Ishikawa (cell line): ENCODE measurements around the gene TSPAN14.
A peak's percentile ranks its signal among the peaks of the same experiment; 100 is the strongest.

Experiments used
- CEBPB ChIP-seq: IDR thresholded peaks from 2 replicates; pipeline ENCODE4 v1.6.1; 2012
- CREB1 ChIP-seq: IDR thresholded peaks from 2 replicates; pipeline ENCODE4 v1.6.1; 2012; ENCODE audit warnings: low read depth
- EGR1 ChIP-seq: IDR thresholded peaks from 2 replicates; pipeline ENCODE4 v1.6.1; 2012
- EP300 ChIP-seq: IDR thresholded peaks from 2 replicates; pipeline ENCODE4 v1.6.1; 2012; ENCODE audit warnings: borderline replicate concordance
- FOXM1 ChIP-seq: IDR thresholded peaks from 2 replicates; pipeline ENCODE4 v1.6.1; 2012; ENCODE audit warnings: low read depth, borderline replicate concordance
- NFIC ChIP-seq: IDR thresholded peaks from 2 replicates; pipeline ENCODE4 v1.6.1; 2012
- RAD21 ChIP-seq: IDR thresholded peaks from 2 replicates; pipeline ENCODE4 v1.6.1; 2012; ENCODE audit warnings: low read depth
- TAF1 ChIP-seq: IDR thresholded peaks from 2 replicates; pipeline ENCODE4 v1.6.1; 2012; ENCODE audit warnings: low read depth, mild to moderate bottlenecking
- TCF12 ChIP-seq: IDR thresholded peaks from 2 replicates; pipeline ENCODE4 v1.6.1; 2012; ENCODE audit warnings: low read depth
- YY1 ChIP-seq: IDR thresholded peaks from 2 replicates; pipeline ENCODE4 v1.6.1; 2012; ENCODE audit warnings: low read depth
- ZBTB7A ChIP-seq: IDR thresholded peaks from 2 replicates; pipeline ENCODE4 v1.6.1; 2012; ENCODE audit warnings: low read depth
- TF ChIP-seq, protein P1 (sequence below): IDR thresholded peaks from 2 replicates; pipeline ENCODE4 v1.6.1; 2012; ENCODE audit warnings: low read depth, mild to moderate bottlenecking
- TF ChIP-seq, protein P2 (sequence below): IDR thresholded peaks from 2 replicates; pipeline ENCODE4 v1.6.1; 2012

TSPAN14 gene

DNA sequence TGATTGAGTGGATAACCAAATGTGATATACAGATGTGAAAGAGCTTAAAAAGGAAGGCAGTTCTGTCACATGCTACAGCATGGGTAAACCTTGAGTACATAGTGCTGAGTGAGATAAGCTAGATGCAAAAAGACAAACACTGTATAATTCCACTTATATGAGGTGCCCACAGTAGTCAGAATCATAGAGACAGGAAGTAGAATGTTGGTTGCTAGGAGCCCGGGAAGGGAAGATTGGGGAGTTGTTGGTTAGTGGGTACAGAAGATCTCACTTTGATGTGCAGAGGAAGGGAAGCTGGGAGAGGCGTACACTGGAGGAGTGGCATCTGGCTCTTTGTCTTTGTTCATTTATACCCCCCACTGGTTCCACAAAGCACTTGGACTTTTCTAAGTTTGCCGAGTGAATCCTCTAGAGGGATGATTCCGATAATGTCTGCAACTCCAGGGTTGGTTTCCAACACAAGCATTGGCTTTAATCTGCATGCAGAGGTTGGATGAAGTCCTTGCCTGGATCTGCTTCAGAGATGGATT, 39.5 kb downstream of the TSPAN14 start:
- TF ChIP-seq TCF12 (no peak), NFIC (no peak), FOXM1 (no peak), CEBPB (no peak), RAD21 (no peak), EGR1 (no peak), ZBTB7A (no peak)
- TF ChIP-seq, protein P1, sequence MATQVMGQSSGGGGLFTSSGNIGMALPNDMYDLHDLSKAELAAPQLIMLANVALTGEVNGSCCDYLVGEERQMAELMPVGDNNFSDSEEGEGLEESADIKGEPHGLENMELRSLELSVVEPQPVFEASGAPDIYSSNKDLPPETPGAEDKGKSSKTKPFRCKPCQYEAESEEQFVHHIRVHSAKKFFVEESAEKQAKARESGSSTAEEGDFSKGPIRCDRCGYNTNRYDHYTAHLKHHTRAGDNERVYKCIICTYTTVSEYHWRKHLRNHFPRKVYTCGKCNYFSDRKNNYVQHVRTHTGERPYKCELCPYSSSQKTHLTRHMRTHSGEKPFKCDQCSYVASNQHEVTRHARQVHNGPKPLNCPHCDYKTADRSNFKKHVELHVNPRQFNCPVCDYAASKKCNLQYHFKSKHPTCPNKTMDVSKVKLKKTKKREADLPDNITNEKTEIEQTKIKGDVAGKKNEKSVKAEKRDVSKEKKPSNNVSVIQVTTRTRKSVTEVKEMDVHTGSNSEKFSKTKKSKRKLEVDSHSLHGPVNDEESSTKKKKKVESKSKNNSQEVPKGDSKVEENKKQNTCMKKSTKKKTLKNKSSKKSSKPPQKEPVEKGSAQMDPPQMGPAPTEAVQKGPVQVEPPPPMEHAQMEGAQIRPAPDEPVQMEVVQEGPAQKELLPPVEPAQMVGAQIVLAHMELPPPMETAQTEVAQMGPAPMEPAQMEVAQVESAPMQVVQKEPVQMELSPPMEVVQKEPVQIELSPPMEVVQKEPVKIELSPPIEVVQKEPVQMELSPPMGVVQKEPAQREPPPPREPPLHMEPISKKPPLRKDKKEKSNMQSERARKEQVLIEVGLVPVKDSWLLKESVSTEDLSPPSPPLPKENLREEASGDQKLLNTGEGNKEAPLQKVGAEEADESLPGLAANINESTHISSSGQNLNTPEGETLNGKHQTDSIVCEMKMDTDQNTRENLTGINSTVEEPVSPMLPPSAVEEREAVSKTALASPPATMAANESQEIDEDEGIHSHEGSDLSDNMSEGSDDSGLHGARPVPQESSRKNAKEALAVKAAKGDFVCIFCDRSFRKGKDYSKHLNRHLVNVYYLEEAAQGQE: no peak
- TF ChIP-seq, protein P2, sequence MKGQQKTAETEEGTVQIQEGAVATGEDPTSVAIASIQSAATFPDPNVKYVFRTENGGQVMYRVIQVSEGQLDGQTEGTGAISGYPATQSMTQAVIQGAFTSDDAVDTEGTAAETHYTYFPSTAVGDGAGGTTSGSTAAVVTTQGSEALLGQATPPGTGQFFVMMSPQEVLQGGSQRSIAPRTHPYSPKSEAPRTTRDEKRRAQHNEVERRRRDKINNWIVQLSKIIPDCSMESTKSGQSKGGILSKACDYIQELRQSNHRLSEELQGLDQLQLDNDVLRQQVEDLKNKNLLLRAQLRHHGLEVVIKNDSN: no peak

DNA sequence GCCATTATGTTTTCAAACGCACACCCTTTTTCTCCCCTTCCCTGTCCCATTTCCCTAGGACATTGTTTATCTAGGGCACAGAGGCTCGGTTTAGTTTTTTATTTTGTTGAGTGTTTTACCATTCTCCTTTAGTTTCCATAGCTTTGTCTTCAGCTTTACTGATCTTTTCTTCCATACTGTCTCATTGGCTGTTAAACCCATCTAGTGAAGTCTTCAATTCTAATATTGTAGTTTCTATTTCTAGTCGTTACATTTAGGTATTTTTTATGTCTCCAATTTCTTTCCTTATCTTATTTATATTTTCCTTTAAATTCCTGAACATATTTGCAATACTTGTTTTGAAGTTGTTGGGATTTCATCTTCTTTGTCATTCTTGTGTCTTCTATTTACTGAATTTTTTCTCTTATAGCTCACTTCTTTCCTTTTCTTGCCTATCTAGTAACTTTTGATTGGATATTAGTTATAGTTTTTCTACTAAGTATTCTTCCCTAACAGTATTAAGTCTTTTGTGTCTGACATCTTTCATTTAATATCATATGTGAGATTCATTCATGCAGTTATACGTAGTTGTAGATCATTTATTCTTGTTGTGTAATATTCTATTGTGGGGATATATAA, 42.6 kb downstream of the TSPAN14 start:
- no peak for TF ChIP-seq CREB1
- no peak for TF ChIP-seq CEBPB

DNA sequence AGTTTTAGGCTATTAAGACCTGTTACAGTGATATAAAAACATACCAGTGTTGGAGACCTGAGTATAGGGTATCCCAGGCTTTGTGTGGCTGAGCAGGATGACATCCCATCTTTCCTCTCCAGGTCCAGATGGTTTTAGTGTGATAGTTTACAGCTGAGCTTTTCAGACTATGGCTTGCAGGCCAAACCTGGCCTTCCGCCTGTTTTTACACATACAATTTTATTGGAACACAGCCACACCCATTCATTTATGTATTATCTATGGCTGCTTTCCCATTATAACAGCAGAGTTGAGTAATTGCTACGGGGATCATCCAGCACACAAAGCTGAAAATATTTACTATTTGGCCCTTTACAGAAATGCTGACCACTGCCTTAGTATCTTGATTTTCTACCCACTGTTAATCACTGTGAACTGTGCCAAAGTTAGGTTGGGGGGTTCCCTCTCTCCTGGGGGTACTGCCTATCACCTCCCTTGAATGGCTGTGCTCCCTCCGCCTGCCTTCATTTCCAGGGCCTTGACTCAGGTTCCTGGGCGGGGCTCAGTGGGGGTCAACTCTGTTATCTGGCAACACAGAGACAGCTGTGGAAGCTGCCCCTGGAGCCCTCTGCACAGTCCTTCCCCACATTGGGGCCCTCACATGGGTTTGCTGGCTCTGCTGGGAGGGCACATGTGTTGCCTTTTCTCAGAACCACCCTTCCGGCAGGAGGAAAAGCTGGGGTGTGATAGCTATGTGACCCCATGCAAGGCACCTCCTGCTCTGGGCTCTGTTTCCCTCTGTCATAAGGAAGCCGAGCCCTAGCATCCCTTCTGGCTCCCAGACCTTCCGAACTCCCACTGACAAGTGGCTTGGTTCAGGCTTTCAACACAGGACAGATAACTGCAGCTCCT, 43.3 kb downstream of the TSPAN14 start:
- no peak for TF ChIP-seq CEBPB
- no peak for TF ChIP-seq RAD21
- TF ChIP-seq, protein P2: no peak
- no peak for TF ChIP-seq TCF12
- TF ChIP-seq NFIC: no peak
- TF ChIP-seq CREB1: no peak
- TF ChIP-seq EP300: no peak
- TF ChIP-seq EGR1: no peak

DNA sequence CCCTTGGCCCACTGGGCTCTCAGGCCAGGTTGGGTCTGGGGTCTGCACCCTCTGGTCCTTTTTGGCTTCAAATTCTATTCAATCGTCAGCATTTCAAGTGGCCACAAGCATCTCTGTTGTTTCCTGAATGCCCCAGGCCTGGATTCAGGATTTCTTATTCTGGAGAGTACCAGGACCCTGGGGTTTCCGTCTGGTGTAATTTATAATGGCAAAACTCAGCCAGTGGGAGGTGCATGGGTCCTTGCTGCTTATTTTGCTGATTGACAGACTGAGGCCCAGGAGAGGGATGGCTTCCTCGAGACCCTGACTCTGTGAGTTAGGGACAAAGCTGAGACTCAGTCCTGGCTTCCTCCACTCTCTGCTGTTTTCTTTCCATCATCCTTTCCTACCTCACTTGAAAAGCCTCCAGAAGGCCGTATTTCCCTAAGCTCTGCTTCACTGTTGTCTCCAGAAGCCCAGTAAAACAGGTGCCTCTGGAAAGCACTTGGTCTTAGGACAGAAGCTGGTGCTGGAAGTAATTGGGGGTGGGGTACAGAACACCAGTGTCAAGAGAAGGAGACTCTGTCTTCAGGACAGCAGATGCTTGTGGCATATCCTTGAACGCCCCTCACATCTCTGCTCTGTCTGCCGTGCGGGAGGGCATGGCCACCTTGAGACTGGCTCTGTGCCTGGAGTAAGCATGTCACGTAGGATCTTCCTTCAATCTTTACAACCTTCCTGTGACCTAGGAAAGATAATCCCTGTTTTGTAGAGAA, 44.1 kb downstream of the TSPAN14 start:
- peak; percentile 54; the same call in 1 of the 2 replicates for TF ChIP-seq ZBTB7A
- TF ChIP-seq, protein P1: no peak

DNA sequence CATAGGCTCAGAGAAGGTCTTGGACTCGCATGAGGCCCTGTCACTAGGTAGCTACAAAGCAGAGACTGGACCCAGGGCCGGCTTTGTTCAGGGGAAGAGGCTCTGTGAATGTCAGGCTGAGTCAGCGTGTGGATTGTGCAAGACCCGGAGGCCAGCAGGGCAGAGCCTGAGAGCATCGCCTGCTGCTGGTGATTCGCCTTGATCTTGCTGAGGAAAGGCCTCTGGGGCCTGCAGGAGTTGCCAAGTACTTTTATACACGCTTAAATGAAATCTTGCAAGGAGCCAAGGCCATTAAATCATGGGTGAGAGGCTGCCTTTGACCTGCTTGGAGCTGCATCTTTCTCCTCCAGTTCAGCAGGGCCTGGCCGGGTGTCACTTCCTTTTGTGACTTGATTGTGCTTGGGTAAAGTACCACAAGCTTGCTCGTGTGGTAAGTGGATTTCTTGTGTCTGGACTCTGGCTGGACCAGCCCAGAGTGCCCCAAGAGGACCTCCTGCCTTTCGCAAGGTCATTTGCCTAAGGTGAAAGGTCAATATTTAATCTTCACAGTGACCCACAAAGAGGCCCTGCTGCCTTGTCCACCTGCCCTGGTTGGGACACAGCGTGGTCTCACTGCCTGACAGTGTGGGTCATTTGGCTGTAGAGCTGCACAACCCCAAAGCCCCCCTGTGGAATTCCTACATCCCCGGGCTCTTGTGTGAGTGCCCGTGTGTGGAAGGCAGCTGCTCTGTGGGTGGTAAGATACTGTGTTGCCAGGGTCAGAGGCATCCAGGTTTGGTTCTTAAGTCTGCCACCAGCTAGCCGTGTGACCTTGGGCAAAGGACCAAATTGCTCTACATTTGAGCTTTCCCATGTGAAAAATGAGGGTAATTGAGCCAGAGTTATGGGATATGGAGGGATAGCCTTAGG, 45.0 kb downstream of the TSPAN14 start:
- TF ChIP-seq NFIC (peak; percentile 29; the same call in 1 of the 2 replicates), CEBPB (peak; percentile 99), YY1 (no peak), TAF1 (no peak)
- TF ChIP-seq, protein P2: no peak
